ENCODE data around the gene CYSTM1.

The CYSTM1 gene

GRCh38 chr5:140202610-140203009 is 27.6 kb downstream of the CYSTM1 start:
- in situ Hi-C loops (cut with MboI; ENCODE audit: low sequenced_read_pairs) = no loop called here

GRCh38 chr5:140205216-140205615 is 30.2 kb downstream of the CYSTM1 start:
- in situ Hi-C loops (cut with MboI; ENCODE audit: low sequenced_read_pairs) = no loop called here

GRCh38 chr5:140205952-140206351 is 31.0 kb downstream of the CYSTM1 start:
- in situ Hi-C loops (cut with MboI; ENCODE audit: low sequenced_read_pairs) = no loop called here

- in situ Hi-C loops (cut with MboI; ENCODE audit: low sequenced_read_pairs) = no loop called here
Measured at GRCh38 chr5:140207250-140207964, 32.4 kb downstream of the CYSTM1 start.

- in situ Hi-C loops (cut with MboI; ENCODE audit: low sequenced_read_pairs) = no loop called here
Measured at GRCh38 chr5:140208065-140208464, 33.1 kb downstream of the CYSTM1 start.

- in situ Hi-C loops (cut with MboI; ENCODE audit: low sequenced_read_pairs) = no loop called here
Measured at GRCh38 chr5:140213370-140213983, 38.5 kb downstream of the CYSTM1 start.

GRCh38 chr5:140214831-140215230 is 39.8 kb downstream of the CYSTM1 start:
- in situ Hi-C loops (cut with MboI; ENCODE audit: low sequenced_read_pairs) = no loop called here

- in situ Hi-C loops (cut with MboI; ENCODE audit: low sequenced_read_pairs) = no loop called here
Measured at GRCh38 chr5:140215276-140215675, 40.3 kb downstream of the CYSTM1 start.

GRCh38 chr5:140216478-140217074 is 41.6 kb downstream of the CYSTM1 start:
- in situ Hi-C loops (cut with MboI; ENCODE audit: low sequenced_read_pairs) = no loop called here

GRCh38 chr5:140217299-140218026 is 42.5 kb downstream of the CYSTM1 start:
- in situ Hi-C loops (cut with MboI; ENCODE audit: low sequenced_read_pairs) = no loop called here

- in situ Hi-C loops (cut with MboI; ENCODE audit: low sequenced_read_pairs) = no loop called here
Measured at GRCh38 chr5:140219068-140219991, 44.3 kb downstream of the CYSTM1 start.

GRCh38 chr5:140220032-140220697 is 45.2 kb downstream of the CYSTM1 start:
- in situ Hi-C loops (cut with MboI; ENCODE audit: low sequenced_read_pairs) = no loop called here

- in situ Hi-C loops (cut with MboI; ENCODE audit: low sequenced_read_pairs) = no loop called here
Measured at GRCh38 chr5:140220698-140221064, 45.7 kb downstream of the CYSTM1 start.

GRCh38 chr5:140221697-140222223 is 46.8 kb downstream of the CYSTM1 start:
- in situ Hi-C loops (cut with MboI; ENCODE audit: low sequenced_read_pairs) = no loop called here

GRCh38 chr5:140222416-140222815 is 47.4 kb downstream of the CYSTM1 start:
- in situ Hi-C loops (cut with MboI; ENCODE audit: low sequenced_read_pairs) = no loop called here

- in situ Hi-C loops (cut with MboI; ENCODE audit: low sequenced_read_pairs) = no loop called here
Measured at GRCh38 chr5:140223567-140223966, 48.6 kb downstream of the CYSTM1 start.

GRCh38 chr5:140224658-140225057 is 49.7 kb downstream of the CYSTM1 start:
- in situ Hi-C loops (cut with MboI; ENCODE audit: low sequenced_read_pairs) = loop anchor here (25.0 kb wide), 1 partner anchor 488 kb away; the partner anchor contains the start of gene ZMAT2

- in situ Hi-C loops (cut with MboI; ENCODE audit: low sequenced_read_pairs) = loop anchor here (25.0 kb wide), 1 partner anchor 487 kb away; the partner anchor contains the start of gene ZMAT2
Measured at GRCh38 chr5:140225396-140225795, 50.4 kb downstream of the CYSTM1 start.

GRCh38 chr5:140227046-140227445 is 52.1 kb downstream of the CYSTM1 start:
- in situ Hi-C loops (cut with MboI; ENCODE audit: low sequenced_read_pairs) = loop anchor here (25.0 kb wide), 1 partner anchor 485 kb away; the partner anchor contains the start of gene ZMAT2
